Measurements from ENCODE around the gene UBE2E2.
"Not testable (repeated sequence)": the region's sequence is repeated elsewhere in the genome, so short reads cannot be mapped to it uniquely, and the experiment has no call there.

The UBE2E2 gene

DNA sequence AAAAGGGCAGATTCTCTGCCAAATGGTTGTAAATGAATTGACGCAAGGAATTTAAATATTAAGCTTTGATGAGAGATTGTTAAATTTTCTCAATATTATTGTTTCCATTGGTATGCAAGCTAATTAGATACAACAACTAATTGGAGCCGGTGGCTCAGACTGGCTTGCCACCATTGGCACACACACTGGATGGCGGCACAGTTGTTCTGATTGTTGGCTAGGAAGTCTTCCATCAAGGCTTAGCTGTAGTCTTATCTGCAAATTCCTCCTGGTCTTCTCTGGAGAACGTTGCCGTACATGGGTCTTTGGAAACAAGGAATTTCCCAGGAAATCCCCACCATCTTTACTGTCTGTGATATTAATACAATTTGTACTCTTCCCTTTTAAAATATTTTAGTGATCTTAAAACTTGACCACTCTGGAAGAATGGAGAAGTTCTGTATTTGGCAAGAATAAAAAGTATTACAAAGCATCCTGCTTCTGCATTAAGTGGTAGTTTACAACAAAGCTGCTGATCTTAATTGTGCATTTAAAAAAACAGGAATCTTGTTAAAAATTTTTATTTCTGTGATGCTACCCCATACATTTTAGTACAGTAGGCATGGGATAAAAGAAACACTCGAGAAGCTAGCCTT, 126.5 kb downstream of the UBE2E2 start:
- H3K4me1 ChIP-seq (ENCODE audit: insufficient read depth, low read length) = no peaks in the 10 kb centered on the region
- H3K9me3 ChIP-seq (ENCODE audit: control insufficient read depth, insufficient read depth, low read length) = no peaks in the 10 kb centered on the region
- no peak overlapping the region for H3K9ac ChIP-seq (ENCODE audit: low read depth, low read length)
- H3K36me3 ChIP-seq (ENCODE audit: insufficient read depth, low read length) = no peaks in the 10 kb centered on the region

DNA sequence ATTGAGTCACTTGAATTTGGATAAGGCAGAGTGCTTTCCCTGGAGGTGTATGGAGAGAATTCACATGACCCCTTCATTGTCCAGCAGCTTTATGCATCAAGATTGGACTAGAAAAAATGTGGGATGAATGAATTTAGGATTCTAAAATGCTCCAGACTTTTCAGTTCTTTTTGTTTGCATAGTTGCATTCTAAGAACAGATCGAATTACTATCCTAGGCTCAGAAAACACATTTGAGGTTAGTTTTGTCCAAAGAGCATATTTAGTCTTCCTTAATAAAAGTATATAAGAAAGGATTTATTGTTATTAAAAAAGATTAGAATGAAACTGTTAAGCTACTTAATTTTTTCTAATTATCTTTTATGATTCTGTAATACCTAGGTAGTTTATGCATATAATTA, 127.4 kb downstream of the UBE2E2 start:
- H3K9ac ChIP-seq (ENCODE audit: low read depth, low read length) = no peak overlapping the region
- H3K4me1 ChIP-seq (ENCODE audit: insufficient read depth, low read length) = no peaks in the 10 kb centered on the region
- H3K9me3 ChIP-seq (ENCODE audit: control insufficient read depth, insufficient read depth, low read length) = no peaks in the 10 kb centered on the region
- no peaks in the 10 kb centered on the region for H3K36me3 ChIP-seq (ENCODE audit: insufficient read depth, low read length)

DNA sequence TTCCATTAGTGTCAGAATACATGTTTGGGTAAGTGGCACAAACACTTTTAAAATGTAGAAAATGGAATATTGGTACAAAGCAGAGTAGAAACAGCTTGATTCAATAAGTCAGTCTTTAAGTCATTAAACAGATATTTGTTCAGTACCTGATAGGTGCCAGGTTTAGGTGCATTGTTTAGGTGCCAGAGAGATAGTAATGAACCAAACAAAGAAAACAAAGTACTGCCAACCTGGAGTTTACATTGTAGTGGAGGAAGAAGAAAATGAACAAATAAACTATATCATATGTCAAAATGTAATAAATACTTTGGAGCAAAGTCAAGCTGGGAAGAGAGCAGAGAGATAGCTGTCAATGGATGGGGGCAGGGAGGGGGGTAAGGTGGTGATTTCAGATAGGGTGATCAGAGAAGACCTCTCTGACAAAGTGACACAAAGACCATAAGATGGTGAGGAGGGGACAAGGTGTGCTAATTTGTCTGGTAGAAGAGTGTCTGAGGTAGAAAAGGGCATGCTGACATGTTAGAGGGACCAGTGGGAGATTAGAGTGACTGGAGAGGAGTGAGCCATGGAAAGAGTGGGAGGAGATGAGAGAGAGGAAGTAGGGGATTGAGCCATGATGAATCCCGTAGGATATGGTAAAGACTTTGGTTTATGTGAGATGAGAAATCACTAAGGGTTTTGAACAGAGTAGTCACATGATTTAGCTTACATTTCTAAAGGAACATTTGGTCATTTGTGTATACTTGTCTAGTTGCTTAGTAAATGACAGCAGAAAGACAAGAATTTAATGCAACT, 128.2 kb downstream of the UBE2E2 start:
- H3K36me3 ChIP-seq (ENCODE audit: insufficient read depth, low read length) = no peaks in the 10 kb centered on the region
- no peaks in the 10 kb centered on the region for H3K4me1 ChIP-seq (ENCODE audit: insufficient read depth, low read length)
- H3K9ac ChIP-seq (ENCODE audit: low read depth, low read length) = no peak overlapping the region
- no peaks in the 10 kb centered on the region for H3K9me3 ChIP-seq (ENCODE audit: control insufficient read depth, insufficient read depth, low read length)

DNA sequence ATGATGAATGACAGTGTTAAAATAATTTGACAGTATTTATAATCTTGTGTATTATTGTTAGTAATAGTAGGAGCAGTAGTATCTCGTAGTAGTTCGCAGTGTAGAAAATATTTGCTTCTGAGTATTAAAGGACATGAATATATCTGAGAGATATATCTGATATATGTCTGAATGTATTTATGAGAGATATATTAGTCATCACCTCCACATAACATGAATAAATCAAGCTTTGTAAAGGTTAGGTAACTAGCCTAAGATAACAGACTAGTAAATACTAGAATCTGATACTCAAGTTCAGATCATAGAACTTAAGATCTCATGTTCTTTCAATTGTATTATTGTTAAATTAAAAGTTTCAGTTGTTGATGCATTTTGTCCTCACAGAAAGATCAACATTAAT, 130.5 kb downstream of the UBE2E2 start:
- Histone ChIP-seq H3K36me3 (ENCODE audit: insufficient read depth, low read length) (no peaks in the 10 kb centered on the region), H3K9me3 (ENCODE audit: control insufficient read depth, insufficient read depth, low read length) (no peaks in the 10 kb centered on the region), H3K4me1 (ENCODE audit: insufficient read depth, low read length) (no peaks in the 10 kb centered on the region), H3K9ac (ENCODE audit: low read depth, low read length) (no peak overlapping the region)

DNA sequence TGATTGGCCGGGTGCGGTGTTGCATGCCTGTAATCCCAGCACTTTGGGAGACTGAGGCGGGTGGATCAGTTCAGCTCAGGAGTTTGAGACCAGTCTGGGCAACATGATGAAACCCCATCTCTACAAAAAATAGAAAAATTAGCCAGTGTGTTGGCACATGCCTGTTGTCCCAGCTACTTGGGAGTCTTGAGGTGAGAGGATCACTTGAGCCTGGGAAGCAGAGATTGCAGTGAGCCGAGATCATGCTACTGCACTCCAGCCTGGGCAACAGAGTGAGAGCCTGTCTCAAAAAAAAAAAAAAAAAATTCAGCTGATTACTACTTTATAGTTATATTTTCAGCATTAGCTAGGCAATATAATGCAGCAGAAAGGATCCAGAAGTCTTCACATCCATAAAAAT, 133.7 kb downstream of the UBE2E2 start:
- not testable (repeated sequence) for H3K4me1 ChIP-seq (ENCODE audit: insufficient read depth, low read length); H3K9me3 ChIP-seq (ENCODE audit: control insufficient read depth, insufficient read depth, low read length); H3K9ac ChIP-seq (ENCODE audit: low read depth, low read length); H3K36me3 ChIP-seq (ENCODE audit: insufficient read depth, low read length)

DNA sequence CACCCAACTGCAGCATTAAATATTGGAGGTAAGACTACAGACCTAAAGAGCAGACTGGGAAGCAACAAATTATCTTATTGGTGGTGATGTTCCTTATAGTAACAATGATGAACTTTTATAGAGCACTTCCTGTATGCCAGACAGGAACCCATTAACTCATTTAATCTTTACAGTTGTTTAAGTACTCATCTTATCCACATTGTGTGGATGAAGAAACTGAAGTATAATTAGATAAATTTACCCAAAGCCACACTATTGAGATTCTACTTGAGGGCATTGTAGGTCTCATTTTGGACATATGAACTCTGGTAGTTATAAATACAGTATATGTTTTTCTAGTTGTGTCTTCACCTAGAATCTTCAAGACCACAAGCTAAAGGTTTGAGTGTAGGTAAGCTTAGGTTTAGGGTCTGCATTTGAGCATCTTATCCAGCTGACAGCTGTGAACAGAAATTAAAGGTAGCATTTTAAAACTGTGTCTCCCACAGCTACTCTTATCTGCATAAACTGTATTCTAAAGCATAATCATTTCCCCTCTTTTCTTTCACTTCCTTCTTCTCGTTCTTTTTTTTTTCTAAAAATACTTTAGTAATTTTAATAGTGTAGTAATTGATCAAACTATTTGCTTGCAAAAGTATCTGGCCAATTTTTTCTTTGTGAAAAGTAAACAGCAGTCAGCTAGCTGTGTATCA, 138.2 kb downstream of the UBE2E2 start:
- no peaks in the 10 kb centered on the region for H3K9me3 ChIP-seq (ENCODE audit: control insufficient read depth, insufficient read depth, low read length)
- H3K9ac ChIP-seq (ENCODE audit: low read depth, low read length) = no peak overlapping the region
- H3K4me1 ChIP-seq (ENCODE audit: insufficient read depth, low read length) = no peaks in the 10 kb centered on the region; the same call in 1 of the 2 replicates

DNA sequence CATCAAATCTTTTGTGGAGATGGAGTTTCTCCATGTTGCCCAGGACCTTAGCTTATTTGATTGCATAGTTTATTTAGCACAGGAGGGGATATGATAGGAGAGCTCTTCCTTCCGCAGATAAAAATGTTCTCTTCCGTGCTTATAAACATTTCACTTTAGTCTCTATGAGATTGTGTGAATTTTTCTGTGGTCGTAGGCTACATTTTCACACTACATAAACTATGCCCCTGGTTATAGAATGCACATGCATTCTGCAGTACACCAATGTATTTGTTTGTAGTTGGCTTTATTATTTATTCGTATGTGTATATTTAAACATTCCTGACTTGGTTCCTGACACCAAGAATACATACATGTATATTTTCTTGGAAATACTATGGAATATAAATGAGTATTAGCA, 139.2 kb downstream of the UBE2E2 start:
- Histone ChIP-seq H3K9ac (ENCODE audit: low read depth, low read length) (no peak overlapping the region), H3K4me1 (ENCODE audit: insufficient read depth, low read length) (no peaks in the 10 kb centered on the region; the same call in 1 of the 2 replicates), H3K9me3 (ENCODE audit: control insufficient read depth, insufficient read depth, low read length) (no peaks in the 10 kb centered on the region), H3K36me3 (ENCODE audit: insufficient read depth, low read length) (no peaks in the 10 kb centered on the region)

More for the DNA sequence above, 138.2 kb downstream of the UBE2E2 start:
- no peaks in the 10 kb centered on the region for H3K36me3 ChIP-seq (ENCODE audit: insufficient read depth, low read length)

DNA sequence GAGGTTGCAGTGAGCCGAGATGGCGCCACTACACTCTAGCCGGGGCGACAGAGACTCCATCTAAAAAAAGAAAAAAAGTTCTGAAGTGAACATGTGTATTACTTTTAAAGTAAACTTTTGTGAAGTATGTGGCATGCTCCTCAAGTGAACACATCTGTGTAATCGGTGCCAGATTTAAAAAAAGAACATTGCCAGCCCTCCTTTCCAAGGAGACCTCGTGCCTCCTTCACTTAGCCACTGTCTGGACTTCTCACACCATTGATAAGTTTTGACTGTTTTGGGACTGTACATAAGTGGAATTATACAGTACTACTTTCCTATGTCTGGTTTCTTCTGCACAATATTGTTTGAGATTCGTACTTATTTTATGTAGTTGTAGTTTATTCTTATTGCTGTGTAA, 140.4 kb downstream of the UBE2E2 start:
- H3K9me3 ChIP-seq (ENCODE audit: control insufficient read depth, insufficient read depth, low read length) = no peaks in the 10 kb centered on the region; the same call in 1 of the 2 replicates
- no peak overlapping the region for H3K9ac ChIP-seq (ENCODE audit: low read depth, low read length)
- no peaks in the 10 kb centered on the region; the same call in 1 of the 2 replicates for H3K4me1 ChIP-seq (ENCODE audit: insufficient read depth, low read length)
- no peaks in the 10 kb centered on the region for H3K36me3 ChIP-seq (ENCODE audit: insufficient read depth, low read length)

DNA sequence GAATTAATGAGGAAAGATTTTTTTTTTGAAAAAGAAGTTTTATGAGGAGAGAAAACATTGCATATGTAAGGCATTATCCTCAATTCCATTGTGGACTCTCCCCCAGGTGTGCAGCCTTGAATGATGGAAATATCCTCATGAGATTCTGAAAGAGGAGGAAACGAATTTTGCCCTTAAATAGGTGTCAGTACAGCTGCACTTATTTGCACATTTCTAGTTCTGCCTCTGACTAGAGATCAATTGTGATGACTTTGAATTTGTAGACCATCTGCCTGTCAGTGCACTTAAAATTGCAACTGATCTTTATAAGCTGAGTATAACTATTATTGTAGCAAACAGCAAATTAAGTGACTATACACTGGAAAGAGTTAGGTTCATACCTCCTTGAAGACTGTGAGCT, 141.8 kb downstream of the UBE2E2 start:
- H3K4me1 ChIP-seq (ENCODE audit: insufficient read depth, low read length) = no peaks in the 10 kb centered on the region; the same call in 1 of the 2 replicates

DNA sequence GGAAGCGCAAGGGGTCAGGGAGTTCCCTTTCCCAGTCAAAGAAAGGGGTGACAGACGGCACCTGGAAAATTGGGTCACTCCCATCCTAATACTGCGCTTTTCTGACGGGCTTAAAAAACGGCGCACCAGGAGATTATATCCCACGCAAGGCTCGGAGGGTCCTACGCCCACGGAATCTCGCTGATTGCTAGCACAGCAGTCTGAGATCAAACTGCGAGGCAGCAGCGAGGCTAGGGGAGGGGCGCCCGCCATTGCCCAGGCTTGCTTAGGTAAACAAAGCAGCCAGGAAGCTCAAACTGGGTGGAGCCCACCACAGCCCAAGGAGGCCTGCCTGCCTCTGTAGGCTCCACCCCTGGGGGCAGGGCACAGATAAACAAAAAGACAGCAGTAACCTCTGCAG, 146.3 kb downstream of the UBE2E2 start:
- not testable (repeated sequence) for H3K9ac ChIP-seq (ENCODE audit: low read depth, low read length); H3K4me1 ChIP-seq (ENCODE audit: insufficient read depth, low read length); H3K9me3 ChIP-seq (ENCODE audit: control insufficient read depth, insufficient read depth, low read length); H3K36me3 ChIP-seq (ENCODE audit: insufficient read depth, low read length)

More for the DNA sequence above, 141.8 kb downstream of the UBE2E2 start:
- no peak overlapping the region for H3K9ac ChIP-seq (ENCODE audit: low read depth, low read length)
- H3K36me3 ChIP-seq (ENCODE audit: insufficient read depth, low read length) = no peaks in the 10 kb centered on the region
- no peaks in the 10 kb centered on the region; the same call in 1 of the 2 replicates for H3K9me3 ChIP-seq (ENCODE audit: control insufficient read depth, insufficient read depth, low read length)

DNA sequence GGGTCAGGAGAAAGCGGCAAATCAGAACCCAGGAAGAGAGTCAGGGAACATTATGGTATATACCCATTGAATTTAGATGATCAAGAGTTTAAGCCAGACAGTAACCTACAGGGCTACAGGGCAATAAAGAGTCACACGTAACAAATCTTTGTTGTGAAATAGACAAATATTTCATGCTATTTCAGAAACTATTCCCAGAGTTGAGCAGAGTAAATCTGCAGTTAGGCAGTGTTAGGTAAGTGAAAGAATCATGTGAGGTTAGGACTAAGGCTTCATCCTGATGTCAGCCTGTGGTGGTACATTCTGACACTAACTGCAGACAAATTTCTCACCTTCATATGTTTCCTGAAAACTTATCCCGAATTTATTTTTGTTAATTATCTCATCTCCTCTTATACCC, 153.0 kb downstream of the UBE2E2 start:
- Histone ChIP-seq H3K9ac (ENCODE audit: low read depth, low read length) (no peak overlapping the region), H3K9me3 (ENCODE audit: control insufficient read depth, insufficient read depth, low read length) (no peaks in the 10 kb centered on the region), H3K36me3 (ENCODE audit: insufficient read depth, low read length) (no peaks in the 10 kb centered on the region), H3K4me1 (ENCODE audit: insufficient read depth, low read length) (no peaks in the 10 kb centered on the region)

DNA sequence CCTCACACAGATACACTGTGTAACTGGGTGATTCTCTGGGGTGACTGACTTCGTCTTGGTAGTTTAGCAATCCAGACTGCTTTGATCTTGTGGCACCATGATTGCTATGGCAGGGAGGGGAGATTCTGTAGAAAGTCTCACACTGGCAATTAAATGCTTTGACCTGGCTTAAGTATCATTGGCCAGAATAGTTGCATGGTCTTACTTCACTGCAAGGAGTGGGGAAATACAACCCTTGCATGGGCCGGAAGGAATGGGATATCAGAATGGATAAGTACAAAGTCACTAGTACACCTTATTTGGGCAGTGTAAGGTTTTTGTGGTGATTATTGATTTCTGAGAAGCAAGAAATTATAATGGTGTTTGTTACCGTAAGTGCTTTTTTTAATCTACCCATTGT, 153.8 kb downstream of the UBE2E2 start:
- Histone ChIP-seq H3K9me3 (ENCODE audit: control insufficient read depth, insufficient read depth, low read length) (no peaks in the 10 kb centered on the region), H3K36me3 (ENCODE audit: insufficient read depth, low read length) (no peaks in the 10 kb centered on the region), H3K9ac (ENCODE audit: low read depth, low read length) (no peak overlapping the region), H3K4me1 (ENCODE audit: insufficient read depth, low read length) (no peaks in the 10 kb centered on the region)

DNA sequence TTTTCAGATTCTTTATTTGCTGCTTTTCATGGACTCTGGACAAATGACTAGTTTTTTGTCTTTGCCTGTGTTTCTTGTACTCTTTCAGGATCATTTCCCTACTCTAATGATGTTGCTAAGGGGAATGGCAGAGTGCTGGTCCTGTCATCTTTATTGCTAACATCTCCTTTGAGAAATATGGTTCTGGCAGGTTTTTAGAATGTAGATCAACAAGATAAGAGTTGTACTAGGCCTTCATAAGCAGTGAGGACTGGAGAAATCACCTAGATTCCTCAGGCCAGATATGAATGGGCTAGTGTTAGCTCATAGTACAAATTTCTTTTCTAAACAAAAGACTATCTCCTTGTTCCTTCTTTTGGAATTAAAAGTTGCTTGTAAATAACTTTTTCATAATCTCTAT, 156.0 kb downstream of the UBE2E2 start:
- H3K4me1 ChIP-seq (ENCODE audit: insufficient read depth, low read length) = no peaks in the 10 kb centered on the region
- no peaks in the 10 kb centered on the region for H3K36me3 ChIP-seq (ENCODE audit: insufficient read depth, low read length)
- peaks cover 7% of the 10 kb centered on the region; the same call in 1 of the 2 replicates for H3K9me3 ChIP-seq (ENCODE audit: control insufficient read depth, insufficient read depth, low read length)
- no peak overlapping the region for H3K9ac ChIP-seq (ENCODE audit: low read depth, low read length)

DNA sequence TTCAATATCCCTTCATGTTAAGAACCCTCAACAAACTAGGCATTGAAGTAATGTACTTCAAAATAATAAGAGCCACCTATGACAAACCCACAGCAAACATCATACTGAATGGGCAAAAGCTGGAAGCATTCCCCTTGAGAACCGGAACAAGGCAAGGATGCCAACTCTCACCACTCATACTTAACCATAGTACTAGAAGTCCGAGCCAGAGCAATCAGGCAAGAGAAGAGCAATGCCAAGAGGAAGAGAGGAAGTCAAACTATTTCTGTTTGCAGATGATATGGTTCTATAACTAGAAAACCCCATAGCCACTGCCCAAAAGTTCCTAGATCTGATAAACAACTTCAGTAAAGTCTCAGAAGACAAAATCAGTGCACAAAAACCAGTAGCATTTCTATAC, 161.9 kb downstream of the UBE2E2 start:
- Histone ChIP-seq H3K4me1 (ENCODE audit: insufficient read depth, low read length) (no peaks in the 10 kb centered on the region), H3K36me3 (ENCODE audit: insufficient read depth, low read length) (no peaks in the 10 kb centered on the region), H3K9me3 (ENCODE audit: control insufficient read depth, insufficient read depth, low read length) (peaks cover 14% of the 10 kb centered on the region), H3K9ac (ENCODE audit: low read depth, low read length) (no peak overlapping the region)

DNA sequence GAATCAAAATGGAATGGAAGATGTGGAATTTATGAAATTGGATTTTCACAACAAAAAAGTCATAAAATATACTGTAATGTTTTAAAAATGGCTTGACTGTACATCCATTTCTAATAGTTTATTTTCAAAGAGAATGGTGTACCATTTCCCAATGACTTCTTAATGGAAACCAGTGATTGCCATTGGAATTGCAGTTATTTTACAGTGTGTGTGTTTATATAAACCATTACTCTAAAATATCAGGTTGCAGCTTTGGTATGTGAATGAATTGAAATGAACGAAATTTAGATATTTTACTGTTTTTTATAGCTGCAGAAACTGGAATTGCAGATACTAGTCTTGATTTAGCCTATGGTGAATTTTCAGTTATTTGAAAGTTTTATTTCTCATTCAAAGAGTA, 165.6 kb downstream of the UBE2E2 start:
- H3K9me3 ChIP-seq (ENCODE audit: control insufficient read depth, insufficient read depth, low read length) = peaks cover 10% of the 10 kb centered on the region
- no peaks in the 10 kb centered on the region for H3K36me3 ChIP-seq (ENCODE audit: insufficient read depth, low read length)
- no peak overlapping the region for H3K9ac ChIP-seq (ENCODE audit: low read depth, low read length)
- H3K4me1 ChIP-seq (ENCODE audit: insufficient read depth, low read length) = peaks cover 13% of the 10 kb centered on the region; the same call in 1 of the 2 replicates

Measured in ES-I3 (cell line).